ENCODE results near the gene MEX3D. TPM values are rescaled to one million over a fixed set of nuclear protein-coding genes. Genes with fewer than 3 reads are reported as not detected.
"Not testable (repeated sequence)": the region's sequence is repeated elsewhere in the genome, so short reads cannot be mapped to it uniquely, and the experiment has no call there.

MEX3D gene
- polyA plus RNA-seq, 3 donors from 2014 or later, result 0.21 TPM; not detected in 2

GRCh38 chr19:1533510-1534150 lies 34.5 kb downstream of the MEX3D start:
- no peaks in the 10 kb centered on the region for H3K4me1 Mint-ChIP-seq
- H3K27ac Mint-ChIP-seq, result no peak overlapping the region
- no peak overlapping the region for H3K4me3 Mint-ChIP-seq
- H3K27me3 Mint-ChIP-seq (ENCODE audit: low read depth in 3 of 3), result peaks cover 0 to 4% (median 0%) of the 10 kb centered on the region in 3 donors
- H3K36me3 Mint-ChIP-seq, result no peaks in the 10 kb centered on the region
- H3K9me3 Mint-ChIP-seq, result peaks cover 0 to 2% (median 0%) of the 10 kb centered on the region in 6 donors
- no peak for DNase-seq

GRCh38 chr19:1532003-1532402 lies 36.1 kb downstream of the MEX3D start:
- no peak overlapping the region for H3K4me3 Mint-ChIP-seq
- H3K27me3 Mint-ChIP-seq (ENCODE audit: low read depth in 3 of 3), result peaks cover 1 to 4% (median 4%) of the 10 kb centered on the region in 3 donors
- no peaks in the 10 kb centered on the region for H3K4me1 Mint-ChIP-seq
- DNase-seq, result no peak
- no peaks in the 10 kb centered on the region for H3K36me3 Mint-ChIP-seq
- no peak overlapping the region for H3K27ac Mint-ChIP-seq
- peaks cover 0 to 2% (median 0%) of the 10 kb centered on the region in 6 donors for H3K9me3 Mint-ChIP-seq

GRCh38 chr19:1531587-1531986 lies 36.5 kb downstream of the MEX3D start:
- Mint-ChIP-seq H3K4me1 (no peaks in the 10 kb centered on the region), H3K4me3 (no peak overlapping the region), H3K27me3 (ENCODE audit: low read depth in 3 of 3) (peaks cover 1 to 4% (median 4%) of the 10 kb centered on the region in 3 donors), H3K27ac (no peak overlapping the region), H3K9me3 (peaks cover 0 to 2% (median 0%) of the 10 kb centered on the region in 6 donors), H3K36me3 (no peaks in the 10 kb centered on the region)
- no peak for DNase-seq

- not testable (repeated sequence) for H3K27me3 Mint-ChIP-seq (ENCODE audit: low read depth in 3 of 3); H3K27ac Mint-ChIP-seq; H3K9me3 Mint-ChIP-seq; H3K36me3 Mint-ChIP-seq; H3K4me1 Mint-ChIP-seq; H3K4me3 Mint-ChIP-seq; DNase-seq
These were observed 37.3 kb downstream of the MEX3D start for GRCh38 chr19:1530856-1531255.

GRCh38 chr19:1529430-1529816 lies 38.7 kb downstream of the MEX3D start:
- H3K27ac Mint-ChIP-seq, result no peak overlapping the region
- peaks cover 0 to 2% (median 0%) of the 10 kb centered on the region in 6 donors for H3K9me3 Mint-ChIP-seq
- no peak overlapping the region for H3K4me3 Mint-ChIP-seq
- H3K4me1 Mint-ChIP-seq, result peaks cover 3 to 6% of the 10 kb centered on the region in 2 donors
- H3K36me3 Mint-ChIP-seq, result peaks cover 0 to 5% (median 4%) of the 10 kb centered on the region in 3 donors
- no peak for DNase-seq
- H3K27me3 Mint-ChIP-seq (ENCODE audit: low read depth in 3 of 3), result peaks cover 9 to 14% (median 10%) of the 10 kb centered on the region in 3 donors

- H3K36me3 Mint-ChIP-seq, result peaks cover 0 to 6% (median 5%) of the 10 kb centered on the region in 3 donors
- peaks cover 4 to 8% of the 10 kb centered on the region in 2 donors for H3K4me1 Mint-ChIP-seq
- DNase-seq, result no peak
- no peak overlapping the region for H3K27ac Mint-ChIP-seq
- H3K27me3 Mint-ChIP-seq (ENCODE audit: low read depth in 3 of 3), result peaks cover 9 to 15% (median 12%) of the 10 kb centered on the region in 3 donors
- H3K4me3 Mint-ChIP-seq, result no peak overlapping the region
- H3K9me3 Mint-ChIP-seq, result peaks cover 0 to 2% (median 0%) of the 10 kb centered on the region in 6 donors
These were observed 39.3 kb downstream of the MEX3D start for GRCh38 chr19:1528596-1529429.

- peaks cover 9 to 13% (median 12%) of the 10 kb centered on the region in 3 donors for H3K27me3 Mint-ChIP-seq (ENCODE audit: low read depth in 3 of 3)
- DNase-seq, result no peak
- peaks cover 0 to 2% (median 0%) of the 10 kb centered on the region in 6 donors for H3K9me3 Mint-ChIP-seq
- H3K27ac Mint-ChIP-seq, result no peak overlapping the region
- peaks cover 0 to 6% (median 5%) of the 10 kb centered on the region in 3 donors for H3K36me3 Mint-ChIP-seq
- peaks cover 4 to 8% of the 10 kb centered on the region in 2 donors for H3K4me1 Mint-ChIP-seq
- no peak overlapping the region for H3K4me3 Mint-ChIP-seq
These were observed 40.3 kb downstream of the MEX3D start for GRCh38 chr19:1527650-1528309.

- Mint-ChIP-seq H3K36me3 (peaks cover 0 to 6% (median 5%) of the 10 kb centered on the region in 3 donors), H3K9me3 (no peaks in the 10 kb centered on the region), H3K27me3 (ENCODE audit: low read depth in 3 of 3) (peaks cover 9 to 13% (median 12%) of the 10 kb centered on the region in 3 donors), H3K4me3 (no peak overlapping the region), H3K27ac (no peak overlapping the region), H3K4me1 (peaks cover 4 to 8% of the 10 kb centered on the region in 2 donors)
- no peak for DNase-seq
These were observed 41.0 kb downstream of the MEX3D start for GRCh38 chr19:1526979-1527649.

GRCh38 chr19:1526066-1526778 lies 41.9 kb downstream of the MEX3D start:
- H3K36me3 Mint-ChIP-seq, result peaks cover 0 to 6% (median 5%) of the 10 kb centered on the region in 3 donors
- peaks cover 4 to 8% of the 10 kb centered on the region in 2 donors for H3K4me1 Mint-ChIP-seq
- H3K27me3 Mint-ChIP-seq (ENCODE audit: low read depth in 3 of 3), result peaks cover 9 to 12% (median 11%) of the 10 kb centered on the region in 3 donors
- no peak overlapping the region for H3K27ac Mint-ChIP-seq
- H3K9me3 Mint-ChIP-seq, result no peaks in the 10 kb centered on the region
- DNase-seq, result no peak
- no peak overlapping the region for H3K4me3 Mint-ChIP-seq

GRCh38 chr19:1525343-1525742 lies 42.8 kb downstream of the MEX3D start:
- DNase-seq, result no peak
- H3K27me3 Mint-ChIP-seq (ENCODE audit: low read depth in 3 of 3), result peaks cover 9 to 12% (median 11%) of the 10 kb centered on the region in 3 donors
- no peak overlapping the region for H3K4me3 Mint-ChIP-seq
- peaks cover 4 to 8% of the 10 kb centered on the region in 2 donors for H3K4me1 Mint-ChIP-seq
- peaks cover 0 to 6% (median 5%) of the 10 kb centered on the region in 3 donors for H3K36me3 Mint-ChIP-seq
- no peaks in the 10 kb centered on the region for H3K9me3 Mint-ChIP-seq
- H3K27ac Mint-ChIP-seq, result no peak overlapping the region

- DNase-seq, result no peak
- no peaks in the 10 kb centered on the region for H3K9me3 Mint-ChIP-seq
- no peak overlapping the region for H3K27ac Mint-ChIP-seq
- peaks cover 9 to 12% (median 11%) of the 10 kb centered on the region in 3 donors for H3K27me3 Mint-ChIP-seq (ENCODE audit: low read depth in 3 of 3)
- peaks cover 0 to 6% (median 5%) of the 10 kb centered on the region in 3 donors for H3K36me3 Mint-ChIP-seq
- peaks cover 4 to 8% of the 10 kb centered on the region in 2 donors for H3K4me1 Mint-ChIP-seq
- H3K4me3 Mint-ChIP-seq, result peak overlapping the region in 1 of 5 donors; percentile 51
These were observed 43.2 kb downstream of the MEX3D start for GRCh38 chr19:1524972-1525325.

GRCh38 chr19:1524287-1524971 lies 43.7 kb downstream of the MEX3D start:
- peak overlapping the region in 3 of 5 donors; percentile 18 to 51 (median 31) for H3K4me3 Mint-ChIP-seq
- H3K36me3 Mint-ChIP-seq, result peaks cover 0 to 6% (median 5%) of the 10 kb centered on the region in 3 donors
- no peak for DNase-seq
- H3K4me1 Mint-ChIP-seq, result peaks cover 4 to 8% of the 10 kb centered on the region in 2 donors
- H3K9me3 Mint-ChIP-seq, result no peaks in the 10 kb centered on the region
- H3K27me3 Mint-ChIP-seq (ENCODE audit: low read depth in 3 of 3), result peaks cover 9 to 12% (median 11%) of the 10 kb centered on the region in 3 donors
- no peak overlapping the region for H3K27ac Mint-ChIP-seq
